Omental fat pad (tissue), 4 donors: ENCODE results near the gene TBC1D10A. TPM values are rescaled to one million over a fixed set of nuclear protein-coding genes. Genes with fewer than 3 reads are reported as not detected.

Experiments used
- ATAC-seq: fragments of 150-250 bp; one replicate; pipeline ENCODE4 v1.9.1; 2016; ENCODE audit warnings: mild to moderate bottlenecking, moderate library complexity; ENCODE audit not compliant: low FRiP score
- DNase-seq: peaks from one replicate; pipeline ENCODE4 v3.0.0-alpha.2; 2019; ENCODE audit warnings: low spot score
- CTCF ChIP-seq, 3 donors: fragments of 450-650 bp; IDR thresholded peaks; one replicate each; pipeline ENCODE4 v1.5.1; 2016 to 2017; ENCODE audit warnings: antibody characterized with exemption in 3 of 3, mild to moderate bottlenecking in 3 of 3, moderate library complexity in 2 of 3
- total RNA-seq, 4 donors: library from RNA; depleted of rRNA; stranded (reverse); fragments of >200 nt; gene quantifications; one replicate each; pipeline ENCODE4 v1.1.0, GENCODE V29; 2016

TBC1D10A gene
- total RNA-seq, 4 donors from 2014 or later, result 17.5 to 42.1 (median 26.0) TPM

DNA sequence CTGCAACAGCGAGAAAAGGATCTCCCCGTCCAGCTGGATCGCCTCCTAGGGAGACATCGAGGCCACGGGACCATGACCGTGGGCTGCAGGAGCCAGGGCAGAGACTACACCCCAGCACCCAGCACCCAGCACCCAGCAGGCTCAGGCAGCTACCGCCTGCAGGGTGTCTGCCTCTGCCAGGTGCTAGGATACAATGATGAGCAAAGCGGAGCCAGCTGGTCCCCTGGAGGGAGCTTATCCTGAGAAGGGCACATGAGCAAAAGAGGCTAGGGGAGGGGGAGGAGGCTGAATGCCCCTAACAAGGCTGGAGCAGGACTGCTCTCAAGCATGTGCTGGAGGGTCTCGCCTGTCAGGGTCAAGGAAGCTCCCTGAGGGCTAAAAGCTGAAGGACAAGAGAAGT, 32.7 kb downstream of the TBC1D10A start:
- no peak for ATAC-seq

GRCh38 chr22:30293026-30293425, 33.7 kb downstream of the TBC1D10A start:
- no peak for ATAC-seq
- no peak for DNase-seq
- TF ChIP-seq CTCF (IDR thresholded peaks at IDR 0.05), result no peak

More for the DNA sequence above, 32.7 kb downstream of the TBC1D10A start:
- TF ChIP-seq CTCF (IDR thresholded peaks at IDR 0.05), result no peak
- no peak for DNase-seq

GRCh38 chr22:30292069-30292970, 34.4 kb downstream of the TBC1D10A start:
- ATAC-seq (no peak), DNase-seq (no peak)
- TF ChIP-seq CTCF (IDR thresholded peaks at IDR 0.05), result no peak

DNA sequence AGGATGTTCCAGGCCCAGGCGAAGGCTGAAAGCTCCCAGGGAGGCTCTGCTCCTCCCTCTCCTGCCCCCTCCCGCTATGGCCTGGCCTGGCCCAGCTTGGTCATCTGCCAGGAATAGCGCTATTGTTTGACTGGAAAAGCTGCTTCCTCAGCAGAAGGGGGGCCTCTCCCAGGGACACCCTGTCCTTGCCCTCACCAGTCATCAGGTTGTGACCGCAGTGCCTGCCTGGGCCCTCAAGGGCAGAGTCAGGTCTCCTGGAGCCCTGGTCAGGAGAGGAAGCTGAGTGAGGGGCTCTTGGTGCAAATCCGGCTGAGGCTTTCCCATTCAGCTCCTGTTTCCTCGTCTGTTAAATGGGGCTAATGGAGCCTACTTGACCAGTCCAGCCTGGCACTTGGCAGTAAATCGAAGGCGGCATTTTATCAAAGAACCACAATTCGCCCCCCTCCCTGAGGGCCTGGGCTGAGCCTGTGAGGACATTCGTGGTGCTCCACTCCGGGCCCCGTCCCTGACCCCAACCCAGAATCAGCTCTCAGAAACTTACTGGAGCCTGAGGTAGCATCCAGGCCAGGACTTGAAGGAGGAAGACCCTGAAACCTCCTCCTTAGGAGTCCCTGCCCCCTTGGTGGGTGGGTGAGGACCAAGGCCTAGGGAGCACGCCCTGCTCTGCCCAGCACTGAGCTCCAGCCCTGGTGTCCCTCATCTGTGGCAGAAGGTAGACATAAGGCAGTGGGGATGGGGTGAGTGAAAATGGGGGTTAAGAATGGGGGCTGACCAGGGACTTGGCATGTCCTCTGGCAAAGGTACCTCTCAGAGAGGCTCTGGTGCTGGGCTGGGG, 35.5 kb downstream of the TBC1D10A start:
- no peak for TF ChIP-seq CTCF (IDR thresholded peaks at IDR 0.05)
- DNase-seq (no peak), ATAC-seq (peak; percentile 2)

- no peak for TF ChIP-seq CTCF (IDR thresholded peaks at IDR 0.05)
- ATAC-seq, result no peak
- DNase-seq, result no peak
Measured at GRCh38 chr22:30290342-30291057, 36.2 kb downstream of the TBC1D10A start.

GRCh38 chr22:30289980-30290313, 36.8 kb downstream of the TBC1D10A start:
- DNase-seq (no peak), ATAC-seq (no peak)
- no peak for TF ChIP-seq CTCF (IDR thresholded peaks at IDR 0.05)
